HG03354 (cell line): ENCODE data around the gene P2RY8.
"Not testable (repeated sequence)": the region's sequence is repeated elsewhere in the genome, so short reads cannot be mapped to it uniquely, and the experiment has no call there.

Experiments used
- ATAC-seq: cut with Tn5 transposase; IDR thresholded peaks from one replicate; pipeline ENCODE4 v1.9.1; 2021; ENCODE audit warnings: mild to moderate bottlenecking; ENCODE audit not compliant: unreplicated experiment, poor library complexity, severe bottlenecking

P2RY8 gene

DNA sequence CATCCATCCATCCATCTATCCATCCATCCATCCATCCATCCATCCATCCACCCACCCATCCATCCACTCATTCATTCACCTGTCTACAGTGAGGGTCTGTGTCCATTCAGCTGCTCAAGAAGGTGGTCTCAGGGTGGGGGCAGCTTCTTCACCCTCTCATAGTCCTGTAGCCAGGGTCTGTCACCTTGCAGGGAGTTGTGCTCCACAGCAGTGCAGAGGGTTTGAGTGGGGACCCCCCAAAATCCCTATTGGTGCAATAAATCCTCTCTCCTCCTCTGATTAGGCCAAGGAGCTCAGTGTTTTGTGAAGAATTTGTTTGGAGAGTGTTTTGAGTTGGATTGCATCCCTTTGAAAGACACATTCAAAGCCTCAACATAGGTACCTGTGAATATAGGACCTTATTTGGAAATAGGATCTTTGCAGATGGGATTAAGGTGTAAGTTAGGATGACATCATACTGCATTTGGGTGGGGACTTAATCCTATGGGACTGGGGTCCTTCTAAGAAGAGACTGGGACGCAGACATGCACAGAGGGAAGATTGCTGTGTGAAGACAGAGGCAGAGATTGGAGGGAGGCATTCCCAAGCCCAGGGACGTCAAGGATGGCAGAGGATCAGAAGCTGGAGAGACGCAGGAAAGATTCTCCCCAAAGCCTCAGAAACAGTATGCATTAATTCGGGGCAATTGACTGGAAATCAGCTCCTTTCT is 12.0 kb downstream of the P2RY8 start:
- no peak for ATAC-seq

DNA sequence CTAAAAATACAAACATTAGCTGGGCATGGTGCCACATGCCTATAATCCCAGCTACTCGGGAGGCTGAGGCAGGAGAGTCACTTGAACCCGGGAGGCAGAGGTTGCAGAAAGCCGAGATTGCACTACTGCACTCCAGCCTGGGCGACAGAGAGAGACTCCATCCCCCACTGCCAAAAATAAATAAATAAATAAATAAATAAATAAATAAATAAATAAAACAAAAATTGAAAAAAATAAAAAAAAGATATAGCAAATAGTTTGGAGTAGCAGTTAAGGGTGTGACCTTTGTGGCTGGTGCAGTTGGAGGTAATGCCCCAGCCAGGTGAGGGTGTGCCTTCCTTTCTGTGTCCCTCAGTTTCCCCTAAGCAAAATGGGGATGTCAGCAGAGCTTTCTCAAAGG is 14.1 kb downstream of the P2RY8 start:
- ATAC-seq = not testable (repeated sequence)

DNA sequence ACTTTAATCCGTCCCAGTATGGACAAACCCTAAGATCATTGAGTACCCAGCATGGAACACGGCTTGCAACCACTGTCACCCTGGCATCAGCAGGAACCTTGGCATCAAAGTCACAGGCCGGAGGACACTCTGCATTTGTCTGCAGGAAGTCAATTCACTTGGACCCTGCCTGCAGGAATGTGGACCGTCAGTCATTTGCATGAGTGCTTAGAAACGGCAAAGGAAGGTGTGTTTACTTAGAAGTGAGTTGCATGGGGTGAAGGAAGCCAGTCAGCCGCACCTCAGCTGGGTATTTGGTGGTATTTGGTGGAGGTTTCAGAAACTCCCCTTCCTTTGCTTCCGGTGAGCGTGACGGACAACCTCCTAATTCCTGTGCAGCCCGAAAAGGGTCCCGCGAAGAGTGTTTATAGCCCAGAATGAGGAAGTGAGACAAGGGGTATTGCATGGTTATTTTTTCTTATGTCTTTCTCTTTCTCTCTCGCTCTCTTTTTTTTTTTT is 15.5 kb downstream of the P2RY8 start:
- ATAC-seq = peak; percentile 94

DNA sequence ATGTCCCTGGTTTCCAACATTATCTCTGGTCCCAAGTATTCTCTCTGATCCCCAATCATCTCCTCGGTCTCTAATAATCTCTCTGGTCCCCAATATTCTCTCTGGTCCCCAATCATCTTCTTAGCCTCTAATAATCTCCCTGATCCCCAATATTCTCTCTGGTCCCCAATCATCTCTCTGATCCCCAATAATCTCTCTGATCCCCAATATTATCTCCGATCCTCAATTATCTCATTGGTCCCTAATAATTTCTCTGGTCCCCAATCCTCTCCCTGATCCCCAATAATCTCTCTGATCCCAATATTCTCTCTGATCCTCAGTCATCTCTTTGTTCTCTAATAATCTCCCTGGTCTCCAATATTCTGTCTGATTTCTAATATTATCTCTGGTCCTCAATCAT is 16.6 kb downstream of the P2RY8 start:
- no peak for ATAC-seq

DNA sequence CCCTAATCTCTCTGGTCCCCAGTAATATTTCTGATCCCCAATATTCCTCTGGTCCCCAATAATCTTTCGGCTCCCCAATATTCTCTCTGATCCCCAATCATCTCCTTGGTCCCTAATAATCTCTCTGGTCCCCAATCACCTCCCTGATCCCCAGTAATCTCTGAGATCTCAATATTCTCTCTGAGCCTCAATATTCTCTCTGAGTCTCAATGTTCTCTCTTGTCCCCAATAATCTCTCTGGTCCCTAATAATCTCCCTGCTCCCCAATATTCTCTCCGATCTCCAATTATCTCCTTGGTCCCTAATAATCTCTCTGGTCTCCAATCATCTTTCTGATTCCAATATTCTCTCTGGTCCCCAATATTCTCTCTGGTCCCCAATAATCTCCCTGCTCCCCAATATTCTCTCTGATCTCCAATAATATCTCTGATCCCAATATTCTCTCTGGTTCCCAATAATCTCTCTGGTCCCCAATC is 17.9 kb downstream of the P2RY8 start:
- ATAC-seq = no peak

DNA sequence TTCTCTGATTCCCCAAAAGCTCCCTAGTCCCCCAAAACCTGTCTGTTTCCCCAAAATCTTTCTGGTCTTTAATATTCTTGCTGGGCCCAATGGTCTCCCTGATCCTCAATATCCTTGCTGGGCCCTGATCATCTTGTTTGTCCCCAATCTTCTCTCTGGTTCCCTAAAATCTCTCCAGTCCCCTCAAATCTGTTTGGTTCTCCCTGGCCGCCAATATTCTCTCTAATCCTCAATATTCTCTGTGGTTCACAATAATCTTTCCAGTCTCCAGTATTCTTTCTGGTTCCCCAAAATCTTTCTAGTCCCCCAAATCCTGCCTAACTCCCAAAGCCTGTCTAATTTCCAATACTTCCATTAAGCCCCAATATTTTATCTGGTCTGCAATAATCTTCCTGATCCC is 18.5 kb downstream of the P2RY8 start:
- no peak for ATAC-seq

DNA sequence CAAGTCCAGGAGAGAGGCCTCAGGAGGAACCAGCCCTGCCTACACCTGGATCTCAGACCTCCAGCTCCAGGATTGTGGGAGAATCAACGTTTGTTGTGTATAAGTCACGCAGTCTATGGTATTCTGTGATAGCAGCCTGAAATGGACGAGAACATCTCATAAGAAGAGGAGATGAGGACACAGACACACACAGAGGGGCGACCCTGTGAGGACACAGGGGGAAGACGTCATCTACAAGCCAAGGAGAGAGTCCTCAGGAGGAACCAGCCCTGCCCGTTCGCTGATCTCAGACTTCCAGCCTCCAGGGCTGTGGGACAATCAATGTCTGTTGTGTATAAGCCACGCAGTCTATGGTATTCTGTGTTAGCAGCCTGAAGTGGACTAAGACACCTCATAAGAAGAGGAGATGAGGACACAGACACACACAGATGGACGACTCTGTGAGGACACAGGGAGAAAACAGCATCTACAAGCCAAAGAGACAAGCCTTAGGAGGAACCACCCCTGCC is 20.3 kb downstream of the P2RY8 start:
- ATAC-seq = no peak

DNA sequence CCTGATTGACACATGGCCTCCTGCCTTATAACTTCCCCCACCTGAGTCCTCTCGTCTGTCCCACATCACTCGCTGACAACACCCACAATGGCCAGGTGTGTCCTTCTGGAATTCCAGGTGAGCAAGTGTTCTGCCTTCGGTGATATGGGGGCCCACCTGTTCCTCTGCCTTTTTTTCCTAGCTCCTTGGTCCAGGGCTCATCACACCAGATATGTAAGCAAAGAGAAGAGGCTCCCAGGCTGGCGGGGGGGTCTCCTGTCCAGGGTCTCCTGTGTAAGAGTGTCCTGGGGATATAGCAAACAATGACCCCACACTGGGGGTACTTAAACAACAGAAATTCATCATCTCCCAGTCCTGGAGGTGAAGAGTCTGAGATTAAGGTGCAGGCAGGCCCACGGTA is 25.2 kb downstream of the P2RY8 start:
- no peak for ATAC-seq

DNA sequence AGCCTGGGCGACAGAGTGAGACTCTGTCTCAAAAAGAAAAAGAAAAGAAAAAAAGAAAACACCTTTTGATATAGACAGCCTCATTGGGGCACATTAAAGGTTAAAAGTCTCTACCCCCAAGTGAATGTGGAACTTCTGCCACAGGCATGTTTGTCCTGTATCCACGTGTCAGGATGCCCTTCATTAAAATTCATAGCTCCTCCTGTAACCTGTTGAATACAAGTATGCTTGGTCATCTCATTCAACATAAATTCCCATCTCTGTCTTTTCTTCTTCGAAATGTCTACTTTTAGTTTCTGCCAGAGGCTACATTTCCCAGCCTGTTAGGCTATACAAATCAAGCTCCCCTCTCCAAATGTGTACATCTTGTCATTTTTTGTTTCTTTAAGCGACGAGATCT is 25.8 kb downstream of the P2RY8 start:
- ATAC-seq = no peak

DNA sequence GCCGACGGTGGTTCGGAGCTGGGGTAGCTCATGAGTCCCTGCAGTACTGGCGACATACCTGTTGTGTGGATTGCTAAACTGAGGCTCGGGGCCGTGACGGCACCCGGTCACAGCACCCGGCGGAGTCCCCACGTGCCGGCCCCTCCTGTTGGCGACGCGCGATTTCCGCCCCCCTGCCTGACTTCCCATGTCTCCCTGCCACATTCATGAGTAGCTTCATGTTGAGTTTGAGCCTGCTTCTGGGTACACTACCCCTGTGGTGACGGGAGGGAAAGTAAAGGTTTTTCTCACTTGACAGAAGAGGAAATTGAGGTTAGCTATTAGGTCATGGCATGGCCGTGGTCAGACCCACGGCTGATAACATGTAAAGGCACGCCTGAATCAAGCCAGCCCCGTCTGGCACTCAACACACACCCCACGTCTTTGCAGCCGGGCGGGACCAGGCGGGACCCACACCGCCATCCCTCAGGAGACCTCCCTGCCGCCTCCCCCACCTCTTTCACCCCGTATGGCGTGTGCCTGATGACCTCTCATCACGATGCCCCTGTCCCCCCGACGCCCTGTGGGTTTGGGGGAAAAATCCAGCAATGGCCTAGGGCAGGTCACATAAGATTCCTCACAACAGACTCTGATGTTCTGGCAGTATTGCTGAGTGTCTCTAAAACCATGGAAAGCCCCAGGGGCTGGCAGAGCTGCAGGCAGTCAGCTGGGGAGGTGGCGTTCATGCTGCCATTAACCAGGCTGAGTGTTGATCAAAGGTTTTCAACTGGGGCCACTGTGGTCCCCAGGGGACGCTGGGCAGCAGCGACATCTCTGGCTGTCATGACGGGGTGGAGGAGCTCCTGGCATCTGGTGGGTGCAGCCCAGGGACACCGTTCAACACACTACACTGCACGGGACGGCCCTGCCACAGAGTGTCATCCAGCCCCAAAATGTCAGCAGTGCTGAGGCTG is 29.2 kb downstream of the P2RY8 start:
- ATAC-seq = peak; percentile 66

DNA sequence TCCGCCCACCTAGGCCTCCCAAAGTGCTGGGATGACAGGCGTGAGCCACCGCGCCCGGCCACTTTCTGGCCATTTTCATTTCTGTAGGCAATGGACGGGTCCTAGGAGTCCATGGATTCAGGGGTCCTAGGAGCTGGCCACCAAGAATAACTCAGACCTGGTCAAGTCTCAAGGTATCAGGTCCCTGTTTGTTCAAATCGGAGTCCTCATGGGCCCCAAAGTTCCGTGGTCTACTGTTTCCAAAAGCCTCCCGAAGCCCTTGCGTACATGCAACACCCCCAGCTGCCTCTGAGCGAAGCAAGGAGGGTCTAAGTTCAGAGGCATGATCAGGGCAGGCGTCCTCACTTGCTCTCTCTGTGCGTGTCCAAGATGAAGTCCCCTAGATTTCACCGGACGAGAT is 30.1 kb downstream of the P2RY8 start:
- no peak for ATAC-seq

DNA sequence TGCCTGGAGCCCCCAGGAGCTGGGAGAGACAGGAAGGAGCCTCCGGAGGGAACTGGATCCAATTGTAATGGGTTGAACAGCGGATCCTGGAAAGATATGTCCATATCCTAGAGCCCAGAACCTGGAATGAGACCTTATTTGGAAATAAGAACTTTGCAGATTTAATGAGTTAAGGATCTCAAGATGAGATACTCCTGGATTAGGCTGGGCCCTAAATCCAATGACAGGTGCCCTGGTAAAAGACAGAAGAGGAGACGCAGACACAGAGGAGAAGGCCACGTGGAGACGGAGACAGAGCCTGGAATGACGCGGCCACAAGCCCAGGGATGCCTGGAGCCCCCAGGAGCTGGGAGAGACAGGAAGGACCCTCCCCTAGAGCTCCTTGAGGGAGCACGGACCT is 34.1 kb downstream of the P2RY8 start:
- no peak for ATAC-seq

DNA sequence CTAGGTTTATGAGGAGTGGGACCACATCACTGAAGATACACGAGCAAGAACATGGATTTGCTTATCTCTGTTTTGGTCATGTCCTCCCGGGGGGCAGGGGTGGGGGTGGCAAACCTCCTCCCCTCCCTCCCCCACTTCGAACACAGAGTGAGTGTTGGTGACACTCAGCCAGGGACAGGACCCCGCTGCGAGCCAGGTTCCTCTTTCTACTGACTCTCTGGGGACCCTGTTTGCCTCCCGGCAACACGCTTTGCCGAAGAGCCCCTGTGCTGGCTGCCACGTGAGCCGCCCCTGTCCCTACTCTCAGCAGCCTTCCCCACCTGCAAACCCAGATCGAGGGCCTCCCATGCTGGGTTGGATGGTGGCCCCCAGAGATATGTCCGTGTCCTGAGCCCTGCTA is 34.7 kb downstream of the P2RY8 start:
- peak; percentile 73 for ATAC-seq

DNA sequence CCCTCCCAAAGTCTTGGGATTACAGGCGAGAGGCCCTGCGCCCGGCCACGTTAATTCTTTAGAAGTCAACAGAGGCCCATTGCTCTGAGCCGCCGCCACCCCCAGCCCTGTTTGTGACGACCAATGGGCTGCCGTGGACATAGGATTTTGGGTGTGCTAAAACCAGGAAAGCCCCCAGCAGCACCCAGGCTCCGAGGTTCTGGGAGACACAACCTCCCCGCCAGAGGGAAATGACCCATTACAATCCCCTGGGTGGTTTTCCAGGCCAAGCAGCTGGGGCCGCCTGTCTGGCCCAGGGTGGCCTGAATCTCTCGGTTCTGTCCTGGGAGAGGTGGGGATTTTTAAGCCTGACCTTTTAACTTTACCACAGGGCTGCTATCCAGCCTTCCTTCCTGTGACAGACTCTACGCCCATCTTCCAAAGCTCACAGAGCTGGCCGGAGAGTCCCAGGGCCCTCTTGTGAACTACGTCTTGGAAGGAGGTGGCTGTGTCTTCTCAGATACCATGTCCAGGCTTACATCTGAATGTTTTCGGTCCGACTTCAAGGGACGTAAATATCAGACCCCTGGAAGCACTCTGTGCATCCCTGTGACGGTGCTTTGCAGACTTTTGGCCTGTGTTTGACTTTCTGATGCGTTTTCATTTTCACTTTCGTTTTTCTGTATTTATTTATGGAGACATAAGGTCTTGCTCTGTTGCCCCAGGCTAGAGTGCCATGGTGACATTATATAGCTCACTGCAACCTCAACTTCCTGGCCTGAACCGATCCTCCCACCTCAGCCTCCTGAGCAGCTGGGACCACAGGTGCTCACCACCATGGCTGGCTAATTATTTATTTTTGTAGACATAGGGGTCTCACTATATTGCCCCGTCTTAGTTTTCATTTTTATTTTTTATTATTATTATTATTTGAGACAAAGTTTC is 36.0 kb downstream of the P2RY8 start:
- peak; percentile 66 for ATAC-seq

DNA sequence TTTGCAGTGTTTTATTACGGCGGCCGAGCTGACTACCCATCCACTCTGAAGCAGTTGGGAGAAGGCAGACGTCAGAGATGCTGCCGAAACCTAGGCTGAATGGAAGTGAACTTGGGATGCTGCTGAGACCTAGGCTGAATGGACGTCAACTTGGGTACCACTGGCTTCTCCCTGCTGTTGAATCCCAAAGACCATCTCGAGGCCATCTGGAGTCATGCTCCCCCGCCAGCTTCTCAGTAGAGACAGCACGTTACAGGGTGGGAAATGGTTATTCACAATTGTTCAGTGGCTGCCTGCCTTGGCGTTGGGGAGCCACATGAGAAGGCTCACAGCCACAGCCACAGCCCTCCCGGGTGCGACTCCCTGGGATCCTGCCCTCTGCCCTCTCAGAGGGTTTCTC is 40.9 kb downstream of the P2RY8 start:
- no peak for ATAC-seq

DNA sequence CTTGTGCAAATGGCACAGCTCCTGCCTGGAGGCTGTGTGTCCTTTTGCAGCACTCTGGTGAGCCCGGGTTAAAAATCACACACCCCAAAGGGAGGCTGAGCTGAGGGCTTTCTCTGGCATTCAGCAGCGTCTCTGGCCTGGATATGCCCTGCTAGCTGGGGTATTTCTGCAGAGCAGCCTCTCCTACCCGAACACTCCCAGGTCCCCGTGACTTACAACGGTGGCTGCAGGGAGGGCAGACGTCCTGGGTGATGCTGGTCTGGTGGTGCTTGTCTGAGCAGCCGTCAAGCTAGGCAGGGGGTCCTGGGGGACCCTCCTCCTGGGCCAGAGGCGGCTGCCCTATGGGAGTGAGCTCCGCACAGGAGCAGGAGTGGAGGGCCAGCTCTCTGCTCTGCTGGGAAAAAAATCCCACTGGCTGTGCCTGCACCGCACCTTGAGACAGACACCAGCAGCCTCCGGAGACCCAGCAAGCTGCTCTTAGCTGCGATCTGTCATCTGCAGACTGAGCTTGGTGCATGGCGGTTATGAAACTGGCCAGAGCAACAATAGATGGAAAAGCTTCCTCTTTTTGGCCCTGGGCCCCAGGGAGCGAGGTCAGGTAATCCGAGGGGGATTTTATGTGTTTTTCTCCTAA is 43.0 kb downstream of the P2RY8 start:
- ATAC-seq = peak; percentile 49

DNA sequence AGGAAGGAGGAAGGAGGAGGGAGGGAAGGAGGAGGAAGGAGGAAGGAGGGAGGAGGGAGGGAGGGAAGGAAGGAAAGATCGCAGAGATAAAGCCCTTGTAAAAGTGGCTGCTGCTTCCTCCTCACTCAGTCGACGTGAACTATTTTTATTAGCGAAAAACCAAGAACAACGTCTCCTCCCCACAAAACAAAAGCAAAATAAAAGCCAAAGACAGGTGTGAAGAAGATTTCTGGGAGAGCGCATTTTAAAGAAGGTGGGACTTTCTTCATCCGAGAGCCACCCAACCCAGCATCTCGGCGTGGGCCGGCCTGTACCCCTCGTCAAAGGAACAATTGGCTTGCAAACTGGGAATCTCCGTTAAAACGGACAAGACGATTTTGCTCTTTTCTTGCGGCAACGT is 43.6 kb downstream of the P2RY8 start:
- ATAC-seq = peak; percentile 2

DNA sequence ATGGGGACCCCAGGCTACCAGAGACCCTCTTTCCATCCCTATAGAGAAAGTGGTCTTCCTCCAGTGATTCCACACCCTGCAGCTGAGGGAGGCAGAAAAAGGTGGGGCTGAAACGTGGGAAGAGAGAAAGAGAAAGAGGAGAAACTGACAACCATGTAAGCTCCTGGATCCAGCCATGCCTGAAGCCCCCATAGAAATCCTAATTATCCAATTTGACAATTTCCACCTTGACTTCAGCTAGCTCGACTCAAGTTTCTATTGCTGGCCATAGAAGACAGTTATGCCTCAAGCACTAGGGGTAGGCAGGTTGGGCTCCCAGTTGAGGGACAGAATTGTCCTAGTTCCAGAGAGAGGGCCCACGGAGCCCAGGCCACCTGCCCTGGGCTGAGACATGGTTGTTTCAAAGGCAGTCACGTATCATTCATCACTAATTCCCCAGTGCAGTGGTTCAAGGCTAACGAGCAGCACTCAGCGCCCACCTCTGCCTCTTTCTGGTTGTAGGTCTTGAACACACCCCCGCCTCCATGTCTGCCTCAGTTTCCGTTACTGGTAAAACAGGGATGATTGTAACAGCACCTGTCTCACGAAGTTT is 44.5 kb downstream of the P2RY8 start:
- no peak for ATAC-seq

DNA sequence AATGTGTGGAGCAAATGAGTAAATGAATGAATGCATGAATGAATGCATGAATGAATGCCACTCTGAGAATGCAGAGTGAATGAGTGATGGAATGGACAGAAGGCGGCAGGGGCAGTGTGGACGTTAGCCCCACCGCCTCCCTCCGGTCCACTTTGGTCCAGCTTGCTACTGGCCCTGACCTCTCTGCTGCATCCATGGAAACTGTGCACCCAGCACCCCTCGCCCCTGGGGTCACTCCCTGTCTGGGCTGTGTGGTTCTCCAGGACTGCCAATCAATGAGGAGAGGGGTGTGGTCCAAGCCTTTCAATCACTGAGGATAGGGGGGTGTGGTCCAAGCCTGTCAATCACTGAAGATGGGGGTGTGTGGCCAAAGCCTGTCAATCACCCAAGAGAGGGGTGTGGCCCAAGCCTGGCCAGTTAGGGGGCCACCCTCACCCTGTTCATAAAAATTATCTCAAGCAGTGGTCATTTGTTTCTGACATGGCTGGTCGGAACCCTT is 45.1 kb downstream of the P2RY8 start:
- peak; percentile 88 for ATAC-seq
